Central memory CD8-positive, alpha-beta T cell (primary cell): ENCODE data around the gene RPL37A.

Experiments
- ATAC-seq: fragments of 150-1000 bp; cut with Tn5 transposase; replicated peaks from 2 replicates; pipeline ENCODE4 v1.10.0; 2022; ENCODE audit warnings: mild to moderate bottlenecking, moderate FRiP score, moderate number of reproducible peaks; ENCODE audit not compliant: poor library complexity, severe bottlenecking; ENCODE audit errors: extremely low read depth
- DNase-seq, 2 donors: peaks; one replicate each; pipeline ENCODE4 v3.0.0; 2021; ENCODE audit warnings: low spot score in 2 of 2
- H3K27ac Mint-ChIP-seq: one replicate; pipeline ENCODE4 v1.8.0; 2022; ENCODE audit warnings: low read depth, mild to moderate bottlenecking, moderate library complexity, mixed read lengths
- H3K27me3 Mint-ChIP-seq: one replicate; pipeline ENCODE4 v1.8.0; 2022; ENCODE audit warnings: mixed read lengths
- H3K36me3 Mint-ChIP-seq: one replicate; pipeline ENCODE4 v1.8.0; 2022; ENCODE audit warnings: mild to moderate bottlenecking, moderate library complexity, mixed read lengths; ENCODE audit not compliant: insufficient read depth
- H3K4me1 Mint-ChIP-seq: one replicate; pipeline ENCODE4 v1.8.0; 2022; ENCODE audit warnings: mixed read lengths
- H3K4me3 Mint-ChIP-seq: one replicate; pipeline ENCODE4 v1.8.0; 2022; ENCODE audit warnings: mild to moderate bottlenecking, moderate library complexity, mixed read lengths
- H3K9me3 Mint-ChIP-seq: one replicate; pipeline ENCODE4 v1.8.0; 2022; ENCODE audit warnings: mixed read lengths

The RPL37A gene

GRCh38 chr2:216495656-216496055 is 3.0 kb upstream of the RPL37A start:
- Mint-ChIP-seq H3K36me3 (peaks cover 22% of the 10 kb centered on the region), H3K4me3 (no peak overlapping the region), H3K4me1 (peaks cover 28% of the 10 kb centered on the region), H3K9me3 (no peaks in the 10 kb centered on the region), H3K27me3 (no peaks in the 10 kb centered on the region), H3K27ac (no peak overlapping the region)
- ATAC-seq, result no peak
- no peak for DNase-seq

GRCh38 chr2:216497382-216498069 is 1.1 kb upstream of the RPL37A start:
- Mint-ChIP-seq H3K9me3 (no peaks in the 10 kb centered on the region), H3K4me1 (peaks cover 36% of the 10 kb centered on the region), H3K27me3 (no peaks in the 10 kb centered on the region), H3K36me3 (peaks cover 41% of the 10 kb centered on the region), H3K4me3 (peak overlapping the region; percentile 97), H3K27ac (peak overlapping the region; percentile 93)
- DNase-seq (no peak), ATAC-seq (no peak)

GRCh38 chr2:216498070-216498378 is 620 bp upstream of the RPL37A start:
- Mint-ChIP-seq H3K27me3 (no peaks in the 10 kb centered on the region), H3K36me3 (peaks cover 46% of the 10 kb centered on the region), H3K9me3 (no peaks in the 10 kb centered on the region), H3K27ac (peak overlapping the region; percentile 93), H3K4me3 (peak overlapping the region; percentile 97), H3K4me1 (peaks cover 40% of the 10 kb centered on the region)
- ATAC-seq (no peak), DNase-seq (no peak)

- no peaks in the 10 kb centered on the region for H3K9me3 Mint-ChIP-seq
- DNase-seq (no peak), ATAC-seq (no peak)
- H3K4me1 Mint-ChIP-seq, result peaks cover 48% of the 10 kb centered on the region
- H3K4me3 Mint-ChIP-seq, result peak overlapping the region; percentile 97
- no peaks in the 10 kb centered on the region for H3K27me3 Mint-ChIP-seq
- H3K27ac Mint-ChIP-seq, result peak overlapping the region; percentile 93
- H3K36me3 Mint-ChIP-seq, result peaks cover 58% of the 10 kb centered on the region
These were observed 1.1 kb downstream of the RPL37A start for GRCh38 chr2:216499641-216500218.

- ATAC-seq, result no peak
These were observed 1.9 kb downstream of the RPL37A start for GRCh38 chr2:216500572-216500971.

GRCh38 chr2:216501854-216502253 is 3.2 kb downstream of the RPL37A start:
- no peak overlapping the region for H3K27ac Mint-ChIP-seq
- H3K27me3 Mint-ChIP-seq, result no peaks in the 10 kb centered on the region
- H3K9me3 Mint-ChIP-seq, result no peaks in the 10 kb centered on the region
- DNase-seq, result no peak
- H3K4me1 Mint-ChIP-seq, result peaks cover 63% of the 10 kb centered on the region
- H3K36me3 Mint-ChIP-seq, result peaks cover 62% of the 10 kb centered on the region
- no peak overlapping the region for H3K4me3 Mint-ChIP-seq
- ATAC-seq, result no peak

More at GRCh38 chr2:216500572-216500971, 1.9 kb downstream of the RPL37A start:
- Mint-ChIP-seq H3K27me3 (no peaks in the 10 kb centered on the region), H3K27ac (no peak overlapping the region), H3K36me3 (peaks cover 61% of the 10 kb centered on the region), H3K4me1 (peaks cover 53% of the 10 kb centered on the region), H3K9me3 (no peaks in the 10 kb centered on the region), H3K4me3 (peak overlapping the region; percentile 97)
- no peak for DNase-seq

- Mint-ChIP-seq H3K9me3 (no peaks in the 10 kb centered on the region), H3K4me1 (peaks cover 60% of the 10 kb centered on the region), H3K4me3 (no peak overlapping the region), H3K27me3 (no peaks in the 10 kb centered on the region), H3K36me3 (peaks cover 62% of the 10 kb centered on the region), H3K27ac (no peak overlapping the region)
- no peak for ATAC-seq
- DNase-seq, result no peak
These were observed 3.9 kb downstream of the RPL37A start for GRCh38 chr2:216502381-216503158.

- H3K36me3 Mint-ChIP-seq, result peaks cover 64% of the 10 kb centered on the region
- H3K27me3 Mint-ChIP-seq, result no peaks in the 10 kb centered on the region
- H3K4me3 Mint-ChIP-seq, result no peak overlapping the region
- H3K9me3 Mint-ChIP-seq, result no peaks in the 10 kb centered on the region
- ATAC-seq, result no peak
- H3K4me1 Mint-ChIP-seq, result peaks cover 55% of the 10 kb centered on the region
- H3K27ac Mint-ChIP-seq, result no peak overlapping the region
- no peak for DNase-seq
These were observed 4.5 kb downstream of the RPL37A start for GRCh38 chr2:216503159-216503629.

GRCh38 chr2:216503697-216504375 is 5.2 kb downstream of the RPL37A start:
- Mint-ChIP-seq H3K4me3 (no peak overlapping the region), H3K27me3 (no peaks in the 10 kb centered on the region)

GRCh38 chr2:216504376-216504762 is 5.7 kb downstream of the RPL37A start:
- H3K4me3 Mint-ChIP-seq, result no peak overlapping the region
- ATAC-seq (no peak), DNase-seq (no peak)
- no peaks in the 10 kb centered on the region for H3K9me3 Mint-ChIP-seq
- H3K36me3 Mint-ChIP-seq, result peaks cover 54% of the 10 kb centered on the region
- peaks cover 46% of the 10 kb centered on the region for H3K4me1 Mint-ChIP-seq
- H3K27me3 Mint-ChIP-seq, result no peaks in the 10 kb centered on the region
- H3K27ac Mint-ChIP-seq, result peak overlapping the region; percentile 19

More at GRCh38 chr2:216503697-216504375, 5.2 kb downstream of the RPL37A start:
- no peak for DNase-seq
- Mint-ChIP-seq H3K9me3 (no peaks in the 10 kb centered on the region), H3K36me3 (peaks cover 59% of the 10 kb centered on the region), H3K27ac (peak overlapping the region; percentile 19), H3K4me1 (peaks cover 51% of the 10 kb centered on the region)
- ATAC-seq, result no peak

- Mint-ChIP-seq H3K4me1 (peaks cover 37% of the 10 kb centered on the region), H3K27me3 (no peaks in the 10 kb centered on the region), H3K27ac (peak overlapping the region; percentile 53), H3K9me3 (no peaks in the 10 kb centered on the region), H3K4me3 (no peak overlapping the region), H3K36me3 (peaks cover 44% of the 10 kb centered on the region)
- DNase-seq, result no peak
- ATAC-seq, result no peak
These were observed 6.8 kb downstream of the RPL37A start for GRCh38 chr2:216505133-216506106.
